HG03045 (cell line): Measurements from ENCODE around the gene RNPEPL1.
"Not testable (repeated sequence)": the region's sequence is repeated elsewhere in the genome, so short reads cannot be mapped to it uniquely, and the experiment has no call there.

Experiments used
- ATAC-seq: cut with Tn5 transposase; IDR thresholded peaks from one replicate; pipeline ENCODE4 v1.9.1; 2021; ENCODE audit warnings: mild to moderate bottlenecking, moderate library complexity; ENCODE audit not compliant: unreplicated experiment

RNPEPL1 gene

GRCh38 chr2:240603081-240603835 is 35.0 kb downstream of the RNPEPL1 start:
- no peak for ATAC-seq

DNA sequence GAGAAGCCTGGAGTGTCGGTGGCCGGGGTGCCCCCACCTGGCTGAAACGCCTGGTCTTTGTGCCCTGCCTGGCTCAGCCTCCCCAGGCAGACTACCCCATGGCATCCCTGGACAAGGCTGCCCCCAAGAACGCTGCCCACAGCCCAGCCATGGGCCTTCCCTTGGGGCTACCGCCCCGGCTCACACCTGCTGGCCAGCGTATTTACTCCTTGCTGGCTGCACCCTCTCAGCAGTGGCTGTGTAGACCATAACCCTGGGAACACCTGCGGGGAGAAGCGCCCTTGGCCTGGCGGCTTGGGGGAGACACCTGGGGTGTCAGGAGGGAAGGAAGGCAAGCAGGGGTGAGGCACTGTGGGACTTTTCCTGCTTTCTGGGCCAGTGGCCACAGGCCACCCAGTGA is 35.6 kb downstream of the RNPEPL1 start:
- no peak for ATAC-seq

DNA sequence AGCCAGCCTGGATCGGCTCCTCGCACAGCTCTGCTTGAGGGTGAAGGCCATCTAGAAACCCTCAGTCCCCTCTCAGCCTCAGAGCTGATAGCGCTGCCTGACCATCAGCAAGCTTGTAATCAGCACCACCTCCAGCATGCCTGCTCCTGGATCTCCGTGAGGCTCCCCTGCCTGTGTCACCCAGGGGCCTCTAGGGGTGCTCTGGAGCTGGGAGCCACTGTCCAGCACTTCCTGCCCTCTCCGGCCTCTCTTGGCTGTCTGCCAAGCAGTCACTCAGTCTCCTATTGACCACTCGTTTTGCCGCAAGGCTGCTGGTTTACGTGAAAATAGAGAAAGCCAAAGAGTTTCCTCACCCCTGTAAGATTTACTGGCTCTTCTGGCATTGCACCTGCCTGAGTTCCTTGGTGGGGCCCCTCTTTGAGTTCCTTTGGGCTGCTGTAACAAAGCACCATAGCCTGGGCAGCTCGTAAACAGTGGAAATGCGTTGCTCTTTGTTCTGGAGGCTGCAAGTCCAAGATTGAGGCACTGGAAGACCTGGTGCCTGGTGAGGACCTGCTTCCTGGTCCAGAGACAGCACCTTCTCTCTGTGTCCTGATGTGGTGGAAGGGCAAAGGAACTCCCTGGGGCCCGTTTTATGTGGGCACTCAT is 36.1 kb downstream of the RNPEPL1 start:
- ATAC-seq, result no peak

DNA sequence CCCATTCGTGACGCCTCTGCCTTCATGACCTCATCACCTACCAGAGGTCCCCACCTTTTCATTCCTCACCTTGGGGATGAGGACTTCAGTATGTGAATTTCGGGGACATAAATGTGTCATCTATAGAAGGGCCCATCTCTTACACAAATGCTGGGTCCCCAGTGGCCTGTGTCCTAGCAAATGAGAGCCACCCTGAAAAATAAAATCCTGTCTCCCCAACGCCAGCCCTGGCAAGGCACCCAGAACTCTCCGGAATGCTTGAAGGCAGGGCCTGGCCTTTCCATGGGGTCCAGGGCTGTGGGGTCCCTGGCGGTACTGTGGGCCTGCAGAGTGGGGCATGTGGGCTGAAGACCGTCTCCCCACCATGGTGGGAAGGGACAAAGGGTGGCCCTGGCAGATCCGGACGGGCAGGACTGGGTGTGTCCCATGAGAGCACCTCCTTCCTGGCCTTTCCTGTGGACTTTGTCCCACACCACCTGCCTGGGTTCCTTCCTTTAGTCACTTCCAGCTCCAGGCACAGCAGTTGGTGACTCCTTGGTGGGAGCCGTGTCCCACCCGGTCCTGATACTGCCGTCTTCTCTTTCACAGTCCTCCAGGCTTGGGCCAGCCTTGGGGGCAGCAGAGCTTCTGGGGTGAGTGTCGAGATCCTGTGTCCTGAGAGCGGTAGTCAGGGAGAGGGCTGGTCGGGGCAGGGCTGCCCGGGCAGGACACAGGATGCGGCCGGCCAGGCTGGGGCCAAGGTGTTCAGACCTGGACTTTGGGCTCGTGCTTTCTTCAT is 36.8 kb downstream of the RNPEPL1 start:
- ATAC-seq, result no peak

DNA sequence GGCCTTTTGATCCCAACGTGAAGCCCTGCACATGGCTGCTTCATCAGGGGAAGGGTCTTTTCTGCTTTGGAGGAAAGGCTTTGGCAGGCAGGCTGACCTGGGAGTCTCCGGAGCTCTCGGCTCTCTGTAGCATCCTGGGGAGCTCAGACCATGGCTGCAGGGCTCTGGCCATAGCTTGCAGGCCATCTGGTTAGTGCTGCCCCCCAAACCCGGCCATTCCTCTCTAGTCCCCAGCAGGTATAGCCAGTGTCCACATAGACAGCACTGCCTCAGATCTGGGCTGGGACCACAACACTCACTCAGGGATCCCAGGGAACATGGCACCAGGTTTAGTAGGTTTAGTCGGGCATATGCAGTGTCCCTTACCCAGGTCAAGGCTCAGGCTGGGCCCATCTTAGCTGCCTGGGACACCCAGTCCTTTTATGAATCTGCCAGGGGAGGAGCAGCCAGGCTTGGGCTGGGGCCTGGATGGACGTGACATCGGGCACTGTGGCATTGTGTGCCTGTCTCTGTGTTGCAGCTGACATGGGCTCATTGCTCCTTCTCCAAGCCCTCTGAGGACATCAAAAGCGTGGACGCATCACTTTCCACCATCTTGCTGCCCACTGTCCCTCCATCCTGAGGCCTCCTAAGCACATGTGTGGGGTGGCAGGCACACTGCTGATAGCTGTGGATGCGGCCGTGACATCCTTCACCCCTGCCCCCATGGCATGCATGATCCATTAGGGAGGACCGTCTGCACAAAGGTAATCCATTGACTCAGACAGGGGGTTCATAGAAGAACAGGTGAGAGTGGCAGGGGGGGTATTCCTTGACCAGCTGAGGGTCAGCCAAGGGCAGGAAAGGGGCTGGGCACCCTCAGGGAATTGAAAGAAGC is 37.8 kb downstream of the RNPEPL1 start:
- no peak for ATAC-seq

DNA sequence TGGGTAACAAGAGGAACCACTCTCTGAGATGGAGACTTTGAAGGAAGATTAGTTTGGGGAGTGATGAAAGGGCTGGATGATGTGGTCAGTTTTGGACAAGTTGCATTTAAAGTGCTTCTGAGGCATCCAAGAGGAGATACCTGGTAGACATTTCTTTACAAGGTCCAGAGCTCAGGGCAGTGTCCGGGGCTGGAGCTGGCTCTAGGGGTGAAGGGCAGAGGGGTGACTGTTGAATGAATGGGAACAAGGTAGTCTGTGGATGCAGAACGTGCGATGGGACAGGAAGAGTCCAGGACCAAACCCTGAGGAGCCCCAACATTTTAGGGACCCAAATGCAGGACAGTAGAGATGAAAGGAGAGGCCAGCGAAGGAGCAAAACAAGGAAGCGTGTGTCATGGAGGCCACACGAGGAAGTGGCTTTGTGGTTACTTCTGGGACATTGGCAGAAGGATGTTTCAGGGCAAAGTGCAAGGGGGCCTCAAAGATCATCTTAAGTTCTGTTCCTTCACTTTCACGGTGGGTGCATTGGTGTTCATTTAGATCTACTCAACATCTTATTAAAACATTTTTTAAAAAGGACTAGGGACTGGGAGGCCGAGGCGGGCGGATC is 43.4 kb downstream of the RNPEPL1 start:
- ATAC-seq, result no peak

DNA sequence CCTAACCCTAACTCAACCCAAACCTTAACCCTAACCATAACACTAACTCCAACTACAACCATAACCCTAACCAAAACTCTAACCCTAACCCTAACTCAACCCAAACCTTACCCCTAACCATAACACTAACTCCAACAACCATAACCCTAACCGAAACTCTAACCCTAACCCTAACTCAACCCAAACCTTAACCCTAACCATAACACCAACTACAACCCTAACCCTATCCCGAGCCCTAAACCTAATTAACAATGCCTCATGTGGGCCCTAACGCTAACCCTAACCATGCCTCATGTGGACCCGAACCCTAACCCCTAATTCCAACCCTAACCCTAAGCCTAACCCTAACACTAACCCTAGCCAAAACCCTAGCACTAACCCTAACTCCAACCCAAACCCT is 45.5 kb downstream of the RNPEPL1 start:
- no peak for ATAC-seq

- ATAC-seq, result no peak
Measured at GRCh38 chr2:240614391-240614790, 46.1 kb downstream of the RNPEPL1 start.

DNA sequence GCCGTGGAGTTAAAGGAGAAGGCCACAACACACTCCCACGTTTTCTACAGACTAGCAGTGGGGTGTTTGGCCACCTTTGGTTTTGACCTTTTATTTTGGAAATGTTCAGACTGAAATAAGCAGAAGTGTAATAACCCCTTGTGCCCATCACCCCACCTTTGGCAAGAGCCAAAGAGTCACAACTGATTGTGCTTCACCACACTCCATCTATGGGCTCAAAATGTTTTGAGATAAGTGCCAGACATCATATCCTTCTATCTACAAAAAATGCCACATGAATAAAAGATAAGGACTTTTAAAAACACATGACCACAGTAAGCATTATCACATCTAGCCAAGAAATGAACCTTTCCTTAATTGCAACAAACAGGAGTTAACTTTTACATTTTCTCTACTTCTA is 47.1 kb downstream of the RNPEPL1 start:
- no peak for ATAC-seq

DNA sequence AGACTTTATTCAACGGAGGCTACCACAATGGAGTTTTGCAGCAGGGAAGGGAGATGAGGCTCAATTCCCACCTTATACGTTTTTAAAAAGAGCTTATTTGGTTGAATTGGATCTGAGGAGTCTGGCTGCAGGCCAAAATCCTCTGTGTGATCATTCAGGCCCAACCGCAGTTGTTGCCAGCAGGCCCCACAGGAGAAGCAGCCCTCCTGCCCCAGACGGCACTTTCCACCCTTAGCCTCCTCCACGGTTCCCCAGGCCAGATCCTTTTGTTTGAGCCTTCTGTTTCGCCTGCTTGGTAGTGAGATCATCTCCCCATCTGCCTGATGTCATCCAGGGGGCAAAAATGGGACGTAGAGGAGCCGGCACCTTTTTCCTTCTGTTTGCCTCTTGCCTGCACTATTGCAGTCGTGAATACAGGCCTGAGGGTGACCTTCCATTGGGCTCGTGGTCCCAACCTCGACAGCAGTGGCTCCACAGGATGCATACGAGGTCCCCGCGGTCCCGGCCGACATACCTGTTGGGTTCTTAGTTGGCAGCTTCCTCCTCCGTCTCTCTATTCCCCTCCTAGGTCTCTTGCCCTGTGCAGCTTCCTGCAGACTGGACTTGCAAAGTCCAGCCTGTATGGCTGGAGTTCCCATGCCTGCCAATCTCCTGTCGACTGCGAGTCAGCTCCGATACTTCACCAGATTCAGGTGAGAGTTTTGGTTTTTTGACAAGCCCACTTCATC is 47.7 kb downstream of the RNPEPL1 start:
- ATAC-seq, result no peak

- ATAC-seq, result not testable (repeated sequence)
Measured at GRCh38 chr2:240616860-240617666, 48.8 kb downstream of the RNPEPL1 start.

GRCh38 chr2:240618776-240619175 is 50.5 kb downstream of the RNPEPL1 start:
- ATAC-seq, result no peak

DNA sequence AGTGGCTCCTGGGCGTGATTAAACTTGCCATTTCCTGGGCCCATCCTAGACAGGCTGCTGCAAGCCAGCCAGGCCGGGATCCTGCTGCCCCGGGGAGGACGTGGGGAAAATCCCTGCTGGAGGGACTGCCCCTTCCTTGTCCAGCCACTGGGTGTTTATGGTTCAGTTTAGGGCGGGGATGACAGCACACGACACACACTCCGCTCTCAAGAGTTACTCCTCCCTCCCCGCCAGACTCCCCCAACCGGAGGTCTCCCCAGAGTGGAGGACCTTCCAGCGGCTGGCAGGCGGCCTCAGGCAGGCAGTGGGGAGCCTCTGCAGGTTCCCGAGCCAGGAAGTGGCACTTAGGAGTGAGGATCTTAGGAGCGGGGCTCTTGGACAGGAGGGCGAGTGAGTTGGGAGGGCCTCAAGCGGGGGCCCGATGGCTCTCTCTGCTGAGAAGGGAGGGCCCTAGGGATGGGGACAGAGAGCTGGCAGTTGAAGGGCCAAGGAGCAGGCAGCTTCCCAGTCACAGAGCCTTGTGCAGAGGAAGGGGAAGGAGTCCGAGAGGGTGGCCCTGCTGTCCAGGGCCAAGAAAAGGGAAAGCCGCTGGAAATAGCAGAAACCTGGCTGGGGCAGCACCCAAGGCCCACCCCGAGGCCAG is 51.3 kb downstream of the RNPEPL1 start:
- no peak for ATAC-seq

DNA sequence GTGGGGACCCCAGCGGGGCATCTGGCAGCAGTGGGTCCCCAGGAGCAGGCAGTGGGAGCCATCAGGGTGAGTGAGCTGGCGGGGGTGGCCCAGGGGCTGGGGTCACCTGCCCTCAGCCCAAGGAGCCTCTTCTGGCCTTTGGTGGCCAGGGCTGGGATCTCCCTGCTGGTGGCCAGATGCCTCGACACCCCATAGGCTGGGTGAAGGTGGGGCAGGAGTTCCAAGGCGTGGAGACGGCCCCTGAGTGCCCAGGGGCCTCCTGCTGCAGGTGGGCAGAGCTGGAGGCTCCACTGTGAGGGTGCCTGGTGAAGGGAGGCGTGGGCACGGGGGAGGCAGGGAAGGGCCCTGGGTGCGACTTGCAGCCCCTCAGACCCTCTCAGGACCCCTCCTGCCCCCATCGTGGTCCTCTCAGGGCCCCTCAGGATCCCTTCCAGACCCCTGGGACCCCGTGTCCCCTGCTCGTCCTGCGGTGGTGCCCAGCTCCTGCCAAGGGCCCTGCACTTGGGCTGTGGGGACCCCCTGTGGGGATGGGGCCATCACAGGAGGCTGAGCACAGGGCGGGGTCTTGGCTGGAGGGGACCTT is 52.0 kb downstream of the RNPEPL1 start:
- no peak for ATAC-seq

- no peak for ATAC-seq
Measured at GRCh38 chr2:240620859-240621258, 52.6 kb downstream of the RNPEPL1 start.

DNA sequence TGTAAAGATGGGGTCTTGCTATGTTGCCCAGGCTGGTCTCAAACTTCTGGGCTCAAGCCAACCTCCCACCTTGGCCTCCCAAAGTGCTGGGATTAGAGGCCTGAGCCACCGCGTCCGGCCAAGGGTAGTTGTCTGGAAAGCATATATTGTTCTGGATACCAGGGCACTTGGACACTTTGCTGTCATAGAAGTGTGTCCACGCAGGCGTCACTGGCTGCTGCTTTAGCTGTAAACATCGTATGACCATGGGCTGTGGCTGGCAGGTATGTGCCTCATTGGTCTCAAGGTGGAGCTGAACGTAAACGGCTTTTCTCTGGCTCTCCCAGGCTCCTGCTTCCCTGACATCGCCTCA is 53.8 kb downstream of the RNPEPL1 start:
- ATAC-seq, result no peak

GRCh38 chr2:240622531-240623235 is 54.4 kb downstream of the RNPEPL1 start:
- ATAC-seq, result no peak
